Subcutaneous abdominal adipose tissue (tissue), 5 donors: ENCODE data around the gene KCTD15.

Source experiments
- H3K27ac ChIP-seq: one replicate; pipeline ENCODE4 v1.7.0; 2013; ENCODE audit warnings: low read depth, mild to moderate bottlenecking, inconsistent platforms, low read length, moderate library complexity
- H3K27me3 ChIP-seq, 5 donors: one replicate each; pipeline ENCODE4 v1.7.0; 2013; ENCODE audit warnings: low read length in 5 of 5, inconsistent platforms in 1 of 5; ENCODE audit not compliant: control insufficient read depth in 5 of 5, insufficient read depth in 4 of 5
- H3K36me3 ChIP-seq, 5 donors: one replicate each; pipeline ENCODE4 v1.7.0; 2013; ENCODE audit warnings: low read length in 5 of 5; ENCODE audit not compliant: control insufficient read depth in 5 of 5, insufficient read depth in 5 of 5
- H3K4me1 ChIP-seq, 5 donors: one replicate each; pipeline ENCODE4 v1.7.0; 2013; ENCODE audit warnings: low read length in 5 of 5, mild to moderate bottlenecking in 3 of 5, moderate library complexity in 1 of 5; ENCODE audit not compliant: control insufficient read depth in 5 of 5, insufficient read depth in 5 of 5
- H3K4me3 ChIP-seq, 5 donors: one replicate each; pipeline ENCODE4 v1.7.0; 2013; ENCODE audit warnings: low read length in 5 of 5, low read depth in 1 of 5
- H3K9ac ChIP-seq, 5 donors: one replicate each; pipeline ENCODE4 v1.7.0; 2013; ENCODE audit warnings: low read length in 5 of 5, mild to moderate bottlenecking in 4 of 5, moderate library complexity in 3 of 5
- H3K9me3 ChIP-seq, 5 donors: one replicate each; pipeline ENCODE4 v1.7.0; 2013; ENCODE audit warnings: low read length in 5 of 5; ENCODE audit not compliant: control insufficient read depth in 5 of 5
- donor health status: healthy.
- donor health status: healthy.
- donor health status: healthy.
- donor health status: healthy.
- donor health status: healthy.

KCTD15 gene

DNA sequence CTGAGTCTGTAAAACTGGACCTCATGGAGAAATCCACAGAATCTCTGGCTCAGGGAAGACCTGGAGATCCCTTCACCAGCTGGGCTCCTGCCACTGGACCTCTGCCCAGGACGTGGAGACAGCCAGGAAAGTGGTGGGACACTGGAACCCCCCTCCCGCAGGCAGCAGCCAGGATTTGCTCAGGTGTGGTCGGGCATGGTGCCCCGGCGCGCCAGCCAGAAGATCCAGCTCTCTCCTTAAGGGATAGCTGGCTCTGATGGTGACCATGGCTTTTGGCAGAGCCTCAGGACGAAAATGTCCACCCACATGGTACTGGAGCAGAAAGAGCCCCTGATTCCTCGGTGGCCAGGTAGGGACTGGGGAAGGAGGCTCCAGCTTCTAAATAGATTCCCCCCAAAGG, 26.6 kb upstream of the KCTD15 start:
- Histone ChIP-seq H3K9me3 (no peaks in the 10 kb centered on the region), H3K27me3 (peaks cover 6 to 27% (median 23%) of the 10 kb centered on the region in 5 donors), H3K36me3 (no peaks in the 10 kb centered on the region), H3K4me3 (no peak overlapping the region), H3K4me1 (peaks cover 0 to 10% (median 9%) of the 10 kb centered on the region in 5 donors), H3K9ac (no peak overlapping the region), H3K27ac (no peak overlapping the region)

DNA sequence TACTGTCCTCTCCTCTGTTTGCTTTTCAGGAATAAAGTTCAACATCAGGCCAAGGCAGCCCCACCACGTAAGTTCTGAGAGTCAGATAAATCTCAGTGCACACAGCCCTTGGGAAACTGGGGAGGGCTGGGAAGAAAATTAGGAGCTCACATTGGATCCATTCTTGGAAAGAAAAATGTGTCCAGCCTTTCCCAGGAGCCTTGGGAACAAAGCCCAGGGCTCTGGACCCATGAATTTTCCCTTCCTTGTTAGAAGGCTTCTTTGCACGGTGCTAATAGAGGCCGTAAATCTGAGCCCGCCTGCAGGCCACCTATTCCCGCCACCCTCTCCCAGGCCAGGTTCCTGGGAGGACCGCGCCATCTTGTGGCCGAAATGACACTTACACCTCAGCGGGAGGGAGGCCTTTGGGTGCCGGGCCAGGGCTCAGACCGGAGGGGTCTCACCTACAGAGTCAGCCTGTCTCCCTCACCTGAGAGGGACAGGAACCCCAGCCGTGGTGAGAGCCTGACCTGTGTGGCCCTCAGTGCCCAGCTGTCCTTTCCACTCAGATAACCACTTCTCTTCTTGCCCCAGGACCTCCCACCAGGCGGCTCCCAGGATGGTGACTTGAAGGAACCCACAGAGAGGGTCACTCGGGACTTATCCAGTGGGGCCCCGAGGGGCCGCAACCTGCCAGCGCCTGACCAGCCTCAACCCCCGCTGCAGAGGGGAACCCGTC, 25.1 kb upstream of the KCTD15 start:
- Histone ChIP-seq H3K36me3 (no peaks in the 10 kb centered on the region), H3K9ac (no peak overlapping the region), H3K4me1 (peaks cover 0 to 9% (median 8%) of the 10 kb centered on the region in 5 donors), H3K27me3 (peaks cover 6 to 28% (median 23%) of the 10 kb centered on the region in 5 donors), H3K4me3 (no peak overlapping the region), H3K9me3 (no peaks in the 10 kb centered on the region), H3K27ac (no peak overlapping the region)

DNA sequence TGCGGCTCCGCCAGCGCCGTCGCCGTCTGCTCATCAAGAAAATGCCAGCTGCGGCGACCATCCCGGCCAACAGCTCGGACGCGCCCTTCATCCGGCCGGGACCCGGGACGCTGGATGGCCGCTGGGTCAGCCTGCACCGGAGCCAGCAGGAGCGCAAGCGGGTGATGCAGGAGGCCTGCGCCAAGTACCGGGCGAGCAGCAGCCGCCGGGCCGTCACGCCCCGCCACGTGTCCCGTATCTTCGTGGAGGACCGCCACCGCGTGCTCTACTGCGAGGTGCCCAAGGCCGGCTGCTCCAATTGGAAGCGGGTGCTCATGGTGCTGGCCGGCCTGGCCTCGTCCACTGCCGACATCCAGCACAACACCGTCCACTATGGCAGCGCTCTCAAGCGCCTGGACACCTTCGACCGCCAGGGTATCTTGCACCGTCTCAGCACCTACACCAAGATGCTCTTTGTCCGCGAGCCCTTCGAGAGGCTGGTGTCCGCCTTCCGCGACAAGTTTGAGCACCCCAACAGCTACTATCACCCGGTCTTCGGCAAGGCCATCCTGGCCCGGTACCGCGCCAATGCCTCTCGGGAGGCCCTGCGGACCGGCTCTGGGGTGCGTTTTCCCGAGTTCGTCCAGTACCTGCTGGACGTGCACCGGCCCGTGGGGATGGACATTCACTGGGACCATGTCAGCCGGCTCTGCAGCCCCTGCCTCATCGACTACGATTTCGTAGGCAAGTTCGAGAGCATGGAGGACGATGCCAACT, 24.4 kb upstream of the KCTD15 start:
- no peak overlapping the region for H3K27ac ChIP-seq
- H3K9me3 ChIP-seq = no peaks in the 10 kb centered on the region
- no peaks in the 10 kb centered on the region for H3K36me3 ChIP-seq
- H3K4me1 ChIP-seq = peaks cover 0 to 10% (median 9%) of the 10 kb centered on the region in 5 donors
- H3K9ac ChIP-seq = no peak overlapping the region
- H3K4me3 ChIP-seq = no peak overlapping the region
- peaks cover 6 to 28% (median 23%) of the 10 kb centered on the region in 5 donors for H3K27me3 ChIP-seq

DNA sequence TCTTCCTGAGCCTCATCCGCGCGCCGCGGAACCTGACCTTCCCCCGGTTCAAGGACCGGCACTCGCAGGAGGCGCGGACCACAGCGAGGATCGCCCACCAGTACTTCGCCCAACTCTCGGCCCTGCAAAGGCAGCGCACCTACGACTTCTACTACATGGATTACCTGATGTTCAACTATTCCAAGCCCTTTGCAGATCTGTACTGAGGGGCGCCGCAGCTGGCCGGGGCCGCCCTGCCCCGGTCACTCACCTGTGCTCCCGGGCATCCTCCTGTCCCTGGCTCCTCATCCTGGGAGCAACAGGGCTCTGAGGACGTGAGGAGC, 23.9 kb upstream of the KCTD15 start:
- H3K36me3 ChIP-seq = no peaks in the 10 kb centered on the region
- H3K27ac ChIP-seq = no peak overlapping the region
- H3K4me3 ChIP-seq = no peak overlapping the region
- peaks cover 0 to 15% (median 11%) of the 10 kb centered on the region in 5 donors for H3K4me1 ChIP-seq
- H3K9me3 ChIP-seq = no peaks in the 10 kb centered on the region
- peaks cover 8 to 24% (median 17%) of the 10 kb centered on the region in 5 donors for H3K27me3 ChIP-seq
- no peak overlapping the region for H3K9ac ChIP-seq

DNA sequence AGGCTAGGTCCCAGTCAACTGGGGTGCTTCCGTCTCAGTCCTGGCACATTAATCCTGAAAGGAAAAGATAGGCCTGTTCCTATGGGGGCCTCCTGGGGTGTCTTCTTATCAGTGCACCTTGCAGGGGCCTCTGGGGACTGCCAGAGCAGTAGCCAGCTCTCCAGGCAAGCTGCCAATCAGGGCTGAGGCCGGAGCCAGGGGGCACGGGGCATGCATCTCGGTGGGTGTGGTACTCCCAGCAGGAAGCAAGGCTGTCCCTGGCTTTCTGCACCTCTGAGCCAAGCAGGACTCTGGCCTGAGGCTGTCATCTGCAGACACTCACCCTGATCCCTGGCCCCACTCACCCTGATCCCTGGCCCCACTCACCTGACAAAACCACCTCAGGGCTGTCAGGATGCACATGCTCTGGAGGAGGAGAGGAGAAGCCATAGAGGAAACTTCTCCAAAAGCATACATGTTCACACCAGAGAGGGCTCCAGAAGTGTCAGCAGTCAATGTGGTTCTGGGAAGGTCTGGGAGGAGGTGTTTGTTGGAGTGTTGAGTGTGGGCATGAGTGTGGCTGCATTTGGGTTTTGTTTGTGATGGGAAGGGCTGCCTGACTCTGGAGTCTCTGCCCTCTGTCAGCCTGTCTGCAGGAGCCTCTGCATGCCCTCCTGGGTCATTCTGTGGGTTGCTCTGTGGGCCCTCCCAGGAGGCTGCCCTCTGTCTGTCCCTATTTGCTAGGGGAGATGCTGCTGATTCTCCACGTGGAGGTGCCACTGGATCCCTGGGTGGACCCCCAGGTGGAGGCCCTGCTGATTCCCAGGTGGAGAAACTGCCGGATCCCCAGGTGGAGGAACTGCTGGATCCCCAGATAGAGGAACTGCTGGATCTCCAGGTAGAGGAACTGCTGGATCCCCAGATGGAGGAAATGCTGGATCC, 22.7 kb upstream of the KCTD15 start:
- Histone ChIP-seq H3K4me3 (no peak overlapping the region), H3K9ac (no peak overlapping the region), H3K4me1 (peaks cover 0 to 19% (median 13%) of the 10 kb centered on the region in 5 donors), H3K36me3 (no peaks in the 10 kb centered on the region), H3K27ac (no peak overlapping the region), H3K27me3 (peaks cover 16 to 29% (median 22%) of the 10 kb centered on the region in 5 donors), H3K9me3 (no peaks in the 10 kb centered on the region)

DNA sequence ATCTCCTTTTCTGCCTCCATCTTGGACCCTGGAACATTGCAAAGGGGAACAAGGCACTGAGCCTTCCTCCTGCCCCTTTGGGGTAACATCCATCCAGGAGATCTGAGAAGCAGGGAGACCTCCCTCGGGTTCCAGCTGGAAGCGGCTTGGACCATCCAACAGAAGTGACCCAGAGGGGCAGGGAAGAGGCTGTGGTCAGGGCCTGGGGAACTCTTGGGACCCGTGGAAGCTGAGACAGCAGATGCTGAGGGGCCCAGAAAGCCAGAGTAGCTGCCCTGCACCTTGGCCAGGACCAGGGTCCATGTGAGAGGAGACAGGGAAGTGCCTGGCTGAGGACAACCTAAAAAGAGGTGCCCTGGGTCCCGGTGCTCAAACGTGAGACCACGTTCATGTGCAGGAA, 21.9 kb upstream of the KCTD15 start:
- Histone ChIP-seq H3K27ac (no peak overlapping the region), H3K36me3 (no peaks in the 10 kb centered on the region), H3K9ac (no peak overlapping the region), H3K4me3 (no peak overlapping the region), H3K9me3 (no peaks in the 10 kb centered on the region), H3K4me1 (peaks cover 0 to 16% (median 8%) of the 10 kb centered on the region in 5 donors), H3K27me3 (peaks cover 20 to 32% (median 26%) of the 10 kb centered on the region in 5 donors)

DNA sequence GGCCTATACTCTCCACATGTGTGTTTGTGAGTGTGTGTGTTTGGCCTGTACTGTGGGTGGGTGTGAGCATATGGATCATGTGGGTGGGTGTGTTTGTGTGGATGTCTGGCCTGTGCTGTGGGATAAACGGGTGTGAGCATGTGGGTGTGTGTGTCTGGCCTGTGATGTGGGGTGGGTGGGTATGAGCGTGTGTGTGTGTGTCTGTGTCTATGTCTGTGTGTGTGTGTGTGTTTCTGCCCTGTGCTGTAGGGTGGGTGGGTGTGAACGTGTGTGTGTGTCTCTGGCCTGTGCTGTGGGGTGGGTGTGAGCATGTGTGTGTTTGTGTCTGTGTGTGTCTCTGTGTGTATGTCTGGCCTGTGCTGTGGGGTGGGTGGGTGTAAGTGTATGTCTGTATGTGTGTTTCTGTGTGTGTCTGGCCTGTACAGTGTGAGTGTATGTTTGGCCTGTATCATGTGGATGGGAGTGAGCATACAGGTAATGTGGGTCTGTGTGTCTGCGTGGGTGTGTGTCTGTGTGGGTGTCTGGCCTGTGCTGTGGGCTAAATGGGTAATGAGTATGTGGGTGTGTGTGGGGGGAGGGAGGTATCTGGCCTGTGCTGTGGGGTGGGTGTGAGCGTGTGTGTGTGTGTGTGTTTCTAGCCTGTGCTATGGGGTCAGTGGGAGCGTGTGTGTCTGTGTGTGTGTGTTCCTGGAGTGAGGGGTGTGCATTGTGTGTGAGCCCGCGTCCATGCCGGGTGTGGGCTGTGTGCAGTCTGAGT, 20.8 kb upstream of the KCTD15 start:
- Histone ChIP-seq H3K27me3 (peaks cover 27 to 40% (median 28%) of the 10 kb centered on the region in 5 donors), H3K4me1 (peaks cover 0 to 25% (median 17%) of the 10 kb centered on the region in 5 donors), H3K27ac (no peak overlapping the region), H3K9ac (no peak overlapping the region), H3K36me3 (no peaks in the 10 kb centered on the region), H3K4me3 (no peak overlapping the region), H3K9me3 (no peaks in the 10 kb centered on the region)

DNA sequence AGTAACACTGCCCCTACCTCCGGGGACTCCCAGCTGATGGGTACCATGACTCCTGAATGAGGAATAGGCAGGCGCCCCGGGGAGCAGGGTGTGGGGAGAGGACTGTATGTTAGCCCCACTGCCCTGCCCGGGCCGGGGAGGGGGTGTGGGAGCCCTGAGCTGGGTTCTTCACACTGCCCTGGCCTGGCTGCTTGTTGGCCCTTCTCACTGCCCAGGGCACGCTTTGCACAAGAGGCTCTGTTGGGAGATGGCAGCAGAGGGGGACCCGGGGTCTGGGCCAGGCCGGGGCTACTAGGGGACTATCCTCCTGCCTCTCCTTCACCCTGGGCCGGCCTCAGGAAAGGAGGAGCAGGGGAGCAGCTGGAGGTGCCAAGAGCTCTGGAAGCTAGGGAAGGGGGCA, 19.3 kb upstream of the KCTD15 start:
- Histone ChIP-seq H3K36me3 (no peaks in the 10 kb centered on the region), H3K4me1 (peaks cover 0 to 25% (median 20%) of the 10 kb centered on the region in 5 donors), H3K27me3 (peaks cover 27 to 49% (median 30%) of the 10 kb centered on the region in 5 donors), H3K9ac (no peak overlapping the region), H3K27ac (no peak overlapping the region), H3K4me3 (no peak overlapping the region), H3K9me3 (no peaks in the 10 kb centered on the region)

DNA sequence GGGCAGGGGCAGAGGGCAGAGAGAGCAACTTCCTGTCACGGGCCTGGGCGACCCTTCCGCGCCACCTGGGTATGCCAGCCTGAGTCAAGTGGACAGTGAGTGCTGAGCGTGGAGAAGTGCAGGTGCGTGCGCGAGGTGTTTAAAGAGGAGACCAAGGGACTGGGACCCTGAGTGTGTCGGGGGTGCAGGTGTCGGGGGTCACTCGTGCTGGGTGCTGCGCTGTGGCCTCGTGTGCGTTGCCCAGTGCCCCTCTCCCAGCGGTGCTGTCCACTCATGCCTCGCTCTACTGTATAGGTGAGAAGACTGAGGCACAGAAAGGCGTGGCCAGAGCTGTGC, 18.9 kb upstream of the KCTD15 start:
- peaks cover 27 to 49% (median 30%) of the 10 kb centered on the region in 5 donors for H3K27me3 ChIP-seq
- peaks cover 0 to 25% (median 20%) of the 10 kb centered on the region in 5 donors for H3K4me1 ChIP-seq
- H3K9me3 ChIP-seq = no peaks in the 10 kb centered on the region
- H3K9ac ChIP-seq = no peak overlapping the region
- no peaks in the 10 kb centered on the region for H3K36me3 ChIP-seq
- no peak overlapping the region for H3K27ac ChIP-seq
- H3K4me3 ChIP-seq = no peak overlapping the region
